Chondrocyte (in vitro differentiated cells): ENCODE results near the gene LSS. TPM values are rescaled to one million over a fixed set of nuclear protein-coding genes. Genes with fewer than 3 reads are reported as not detected.
"Not testable (repeated sequence)": the region's sequence is repeated elsewhere in the genome, so short reads cannot be mapped to it uniquely, and the experiment has no call there.

Experiments
- DNase-seq: peaks from one replicate; pipeline ENCODE4 v3.0.0; 2021; ENCODE audit warnings: mixed read lengths, low spot score
- H3K27ac Mint-ChIP-seq: one replicate; pipeline ENCODE4 v1.8.0; 2021; ENCODE audit warnings: mild to moderate bottlenecking, moderate library complexity, mixed read lengths; ENCODE audit not compliant: unreplicated experiment
- H3K27me3 Mint-ChIP-seq: 2 replicates; pipeline ENCODE4 v1.8.0; 2021; ENCODE audit warnings: low read depth, mixed read lengths
- H3K36me3 Mint-ChIP-seq: 2 replicates; pipeline ENCODE4 v1.8.0; 2021; ENCODE audit warnings: low read depth, mixed read lengths
- H3K4me1 Mint-ChIP-seq: 2 replicates; pipeline ENCODE4 v1.8.0; 2021; ENCODE audit warnings: low read depth, mild to moderate bottlenecking, mixed read lengths
- H3K4me3 Mint-ChIP-seq: one replicate; pipeline ENCODE4 v1.8.0; 2021; ENCODE audit warnings: mild to moderate bottlenecking, moderate library complexity, mixed read lengths; ENCODE audit not compliant: unreplicated experiment
- H3K9me3 Mint-ChIP-seq: 2 replicates; pipeline ENCODE4 v1.8.0; 2021; ENCODE audit warnings: low read depth, mixed read lengths
- CTCF ChIP-seq: fragments of 200-600 bp; sonication (generic); IDR thresholded peaks from 2 replicates; pipeline ENCODE4 v1.5.0; 2021; ENCODE audit warnings: antibody characterized with exemption, mild to moderate bottlenecking, moderate library complexity
- total RNA-seq: library from RNA; stranded (reverse); gene quantifications from 3 replicates; pipeline ENCODE4 v1.2.1, GENCODE V29; 2021

The LSS gene
- total RNA-seq, 1 donor from 2014 or later = 107 TPM

DNA sequence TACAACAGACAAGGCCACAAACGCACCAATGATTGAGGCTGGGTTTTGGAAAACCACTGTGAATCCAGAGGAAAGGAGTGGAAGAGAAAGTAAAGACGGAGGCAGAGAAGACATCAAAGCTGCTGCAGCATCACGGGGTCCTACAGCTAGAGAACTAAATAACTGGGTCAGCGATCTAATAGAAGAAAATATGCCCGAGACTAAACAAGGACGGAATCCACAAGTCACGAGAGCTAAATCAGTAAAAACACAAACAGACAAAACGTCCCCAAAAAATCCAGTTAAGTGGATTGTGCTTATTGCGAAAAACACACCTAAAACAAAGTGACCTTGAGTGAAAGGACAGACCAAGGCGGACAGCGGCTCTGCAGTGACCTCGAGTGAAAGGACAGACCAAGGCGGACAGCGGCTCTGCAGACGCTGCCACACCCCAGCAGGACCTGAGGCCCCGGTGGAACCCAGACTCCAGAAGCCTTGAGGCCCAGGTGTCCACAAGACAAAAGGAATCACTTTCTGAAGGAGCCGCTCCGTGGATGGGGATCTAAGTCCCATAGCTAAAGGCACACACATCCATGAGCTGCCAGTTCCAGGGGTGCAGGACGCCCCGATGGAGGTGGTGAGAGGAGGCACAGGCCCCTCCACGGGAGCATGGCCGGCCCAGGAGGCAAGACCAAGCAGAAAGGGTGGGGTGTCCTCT is 79.2 kb downstream of the LSS start:
- peaks cover 2% of the 10 kb centered on the region for H3K4me1 Mint-ChIP-seq
- H3K9me3 Mint-ChIP-seq = no peaks in the 10 kb centered on the region
- TF ChIP-seq CTCF = no peak
- H3K4me3 Mint-ChIP-seq = no peak overlapping the region
- H3K27ac Mint-ChIP-seq = no peak overlapping the region
- H3K36me3 Mint-ChIP-seq = no peaks in the 10 kb centered on the region
- DNase-seq = peak; percentile 80
- H3K27me3 Mint-ChIP-seq = no peaks in the 10 kb centered on the region

DNA sequence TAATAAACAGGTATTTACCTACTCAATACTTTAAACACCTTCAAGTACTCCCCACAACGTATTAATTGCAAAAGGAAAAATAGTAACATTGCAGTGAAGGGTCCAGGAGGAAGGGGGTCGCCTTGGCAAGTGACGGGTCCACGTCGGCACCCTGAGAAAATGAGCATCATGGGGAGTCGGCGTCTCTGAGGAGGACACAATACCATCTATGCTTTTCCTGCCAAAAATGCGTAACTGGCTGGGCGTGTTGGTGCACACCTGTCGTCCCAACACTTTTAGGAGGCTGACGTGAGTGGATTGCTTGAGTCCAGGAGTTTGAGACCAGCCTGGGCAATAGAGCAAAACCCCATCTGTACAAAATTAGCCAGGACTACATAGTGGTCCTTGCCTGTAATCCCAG is 80.5 kb downstream of the LSS start:
- no peak overlapping the region for H3K27ac Mint-ChIP-seq
- H3K4me1 Mint-ChIP-seq = peaks cover 10% of the 10 kb centered on the region
- peak; percentile 33 for DNase-seq

GRCh38 chr21:46147429-46147828 is 81.1 kb downstream of the LSS start:
- TF ChIP-seq CTCF = peak; percentile 74
- not testable (repeated sequence) for H3K27me3 Mint-ChIP-seq, H3K36me3 Mint-ChIP-seq, H3K9me3 Mint-ChIP-seq, H3K27ac Mint-ChIP-seq, H3K4me3 Mint-ChIP-seq
- peaks cover 10% of the 10 kb centered on the region for H3K4me1 Mint-ChIP-seq
- peak; percentile 52 for DNase-seq

More for the DNA sequence above, 80.5 kb downstream of the LSS start:
- Mint-ChIP-seq H3K4me3 (no peak overlapping the region), H3K36me3 (no peaks in the 10 kb centered on the region), H3K27me3 (no peaks in the 10 kb centered on the region), H3K9me3 (no peaks in the 10 kb centered on the region)
- TF ChIP-seq CTCF = no peak

DNA sequence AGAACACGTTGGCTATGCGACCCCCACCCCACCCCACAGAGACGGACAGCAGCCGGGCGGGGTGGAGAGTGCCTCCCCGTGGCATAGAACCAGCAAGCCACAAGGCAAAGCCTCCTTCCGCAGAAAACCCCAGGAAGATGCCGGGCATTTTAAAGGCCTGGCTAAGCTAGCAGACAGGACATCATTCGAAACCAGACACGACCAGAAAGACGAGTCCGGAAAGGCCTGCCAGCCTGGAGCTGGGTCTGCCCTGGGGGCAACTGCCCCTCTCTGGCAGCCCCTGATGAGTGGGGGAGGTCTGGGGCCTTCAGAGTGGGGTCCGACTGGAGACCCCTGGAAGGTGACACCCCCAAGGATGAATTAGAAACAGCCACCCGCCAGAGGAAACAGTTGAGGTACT is 81.7 kb downstream of the LSS start:
- H3K4me3 Mint-ChIP-seq = no peak overlapping the region
- H3K9me3 Mint-ChIP-seq = no peaks in the 10 kb centered on the region
- H3K27me3 Mint-ChIP-seq = no peaks in the 10 kb centered on the region
- no peak for TF ChIP-seq CTCF
- peak; percentile 78 for DNase-seq
- H3K4me1 Mint-ChIP-seq = peaks cover 10% of the 10 kb centered on the region
- no peaks in the 10 kb centered on the region for H3K36me3 Mint-ChIP-seq
- no peak overlapping the region for H3K27ac Mint-ChIP-seq

DNA sequence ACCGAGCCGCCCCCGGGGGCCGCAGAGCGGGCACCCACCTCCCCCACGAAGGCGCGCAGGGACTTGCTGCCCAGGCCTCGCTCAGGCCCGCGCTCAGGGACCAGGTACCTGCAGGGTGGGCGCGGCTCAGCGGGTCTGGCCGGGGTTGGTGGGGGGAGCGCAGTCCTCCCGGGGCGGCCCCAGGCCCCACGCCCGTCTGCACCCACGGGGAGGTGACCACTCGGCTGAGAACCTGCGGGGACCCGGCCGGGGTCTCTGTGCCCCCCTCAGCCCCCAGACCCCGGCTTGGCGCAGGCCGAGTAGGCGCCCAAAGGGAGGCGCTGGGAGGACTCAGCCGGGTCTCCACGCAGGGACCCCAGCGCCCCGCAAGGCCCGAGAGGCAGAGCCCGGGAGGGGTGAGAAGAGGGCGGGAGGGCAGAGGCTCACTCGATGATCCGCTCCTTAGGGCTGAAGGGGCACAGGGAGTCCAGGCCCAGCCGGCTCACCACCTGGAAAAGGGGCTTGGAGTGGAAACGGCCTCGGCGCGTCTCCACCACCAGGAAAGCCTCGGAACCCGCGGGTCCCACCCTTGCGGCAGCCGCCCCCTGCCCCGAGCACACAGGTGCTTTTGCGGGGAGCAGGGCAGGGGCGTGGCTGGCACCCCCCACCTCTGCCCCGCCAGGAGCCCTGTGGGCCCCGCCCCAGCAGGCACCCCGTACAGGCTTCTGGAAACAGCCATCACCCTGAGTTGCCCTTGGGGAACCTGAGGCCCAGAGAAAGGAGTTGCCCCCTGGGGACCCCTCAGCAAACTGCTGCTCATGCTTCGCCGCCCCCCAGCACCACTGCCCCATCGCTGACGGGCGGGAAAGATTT is 82.5 kb downstream of the LSS start:
- peaks cover 10% of the 10 kb centered on the region for H3K4me1 Mint-ChIP-seq
- H3K4me3 Mint-ChIP-seq = no peak overlapping the region
- no peaks in the 10 kb centered on the region for H3K9me3 Mint-ChIP-seq
- TF ChIP-seq CTCF = no peak
- peaks cover 2% of the 10 kb centered on the region for H3K27me3 Mint-ChIP-seq
- peak; percentile 89 for DNase-seq
- H3K36me3 Mint-ChIP-seq = peaks cover 2% of the 10 kb centered on the region
- no peak overlapping the region for H3K27ac Mint-ChIP-seq
